A549 treated with AZD2906 at 1 μM for 4 hours (cell line): ENCODE results near the gene UPB1. TPM values are rescaled to one million over a fixed set of nuclear protein-coding genes. Genes with fewer than 3 reads are reported as not detected.

ENCODE experiments used
- total RNA-seq: library from RNA; stranded (reverse); fragments of 200-300 nt; extraction: Qiagen RNA extraction; gene quantifications from 5 replicates; pipeline ENCODE4 v1.2.3, GENCODE V29; 2022

Gene UPB1
- total RNA-seq, result 0.08 TPM in 1 of 5 replicates, not detected in the others

GRCh38 chr22:24494528-24495364, at the start of gene UPB1:
UPB1 (plus strand) TSS chr22:24495332; CDS start chr22:24495404, 72 bp downstream.

GRCh38 chr22:24554313-24555164, 59.4 kb downstream of the UPB1 start, which contains the start of gene GUCD1:
GUCD1 (minus strand) TSS chr22:24555138; CDS start chr22:24554991, 147 bp downstream.

GRCh38 chr22:24555165-24556039, 60.3 kb downstream of the UPB1 start, which contains the start of gene SNRPD3:
SNRPD3 (plus strand) TSS chr22:24555999; CDS start chr22:24557675, 1,676 bp downstream.

Other genes starting within 250 kb of the UPB1 start
- gene SPECC1L, start 224.5 kb upstream of the UPB1 start, total RNA-seq, result 13.4 to 18.0 TPM (median 15.2 TPM) in 5 replicates
- gene ADORA2A, start 67.7 kb upstream of the UPB1 start, total RNA-seq, result 0.42 to 0.92 TPM (median 0.70 TPM) in 5 replicates
- gene GUCD1, start 59.8 kb downstream of the UPB1 start, total RNA-seq, result 46.6 to 55.4 TPM (median 48.5 TPM) in 5 replicates
- gene SNRPD3, start 60.7 kb downstream of the UPB1 start, total RNA-seq, result 143 to 245 TPM (median 148 TPM) in 5 replicates
- 5.0 to 9.0 TPM (median 8.2 TPM) in 5 replicates for gene LRRC75B, start 97.7 kb downstream of the UPB1 start, total RNA-seq
- gene GGT1, start 107.9 kb downstream of the UPB1 start, total RNA-seq, result 88.6 to 112 TPM (median 103 TPM) in 5 replicates